Trophoblast cell (in vitro differentiated cells and primary cell): Measurements from ENCODE around the gene PDS5B.

Source experiments
- DNase-seq, 2 donors: peaks; one replicate each; pipeline ENCODE4 v3.0.0-alpha.2; 2016
- H2AFZ ChIP-seq: 2 replicates; pipeline ENCODE4 v1.6.1; 2013; ENCODE audit warnings: low read length, moderate library complexity, mild to moderate bottlenecking; ENCODE audit not compliant: insufficient read depth, poor library complexity
- H2AK5ac ChIP-seq: 2 replicates; pipeline ENCODE4 v1.6.1; 2013; ENCODE audit warnings: mild to moderate bottlenecking, low read length
- H2BK120ac ChIP-seq: 2 replicates; pipeline ENCODE4 v1.6.1; 2013; ENCODE audit warnings: low read length, mild to moderate bottlenecking, moderate library complexity; ENCODE audit not compliant: insufficient read depth, poor library complexity
- H2BK12ac ChIP-seq: 2 replicates; pipeline ENCODE4 v1.6.1; 2013; ENCODE audit warnings: mild to moderate bottlenecking, low read length, moderate library complexity
- H2BK5ac ChIP-seq: 2 replicates; pipeline ENCODE4 v1.6.1; 2013; ENCODE audit warnings: low read length, low read depth, moderate library complexity, mild to moderate bottlenecking; ENCODE audit not compliant: poor library complexity
- H3K14ac ChIP-seq: 2 replicates; pipeline ENCODE4 v1.6.1; 2013; ENCODE audit warnings: mild to moderate bottlenecking, low read length
- H3K18ac ChIP-seq: 2 replicates; pipeline ENCODE4 v1.6.1; 2013; ENCODE audit warnings: mild to moderate bottlenecking, low read length
- H3K23ac ChIP-seq: 2 replicates; pipeline ENCODE4 v1.6.1; 2013; ENCODE audit warnings: low read length
- H3K27ac ChIP-seq: 2 replicates; pipeline ENCODE4 v1.5.1; 2013; ENCODE audit warnings: low read depth, mild to moderate bottlenecking, inconsistent platforms, low read length, moderate library complexity
- H3K27me3 ChIP-seq: 2 replicates; pipeline ENCODE4 v1.6.1; 2013; ENCODE audit warnings: inconsistent platforms, mild to moderate bottlenecking, low read length, moderate library complexity; ENCODE audit not compliant: insufficient read depth
- H3K36me3 ChIP-seq, 2 experiments: 1 replicate in 1 of 2; 2 replicates in 1 of 2; pipeline ENCODE4 v1.6.1; 2013; ENCODE audit warnings: low read length in 2 of 2, mild to moderate bottlenecking in 2 of 2, moderate library complexity in 1 of 2; ENCODE audit not compliant: insufficient read depth in 2 of 2, control insufficient read depth in 1 of 2
- H3K4ac ChIP-seq: 2 replicates; pipeline ENCODE4 v1.6.1; 2013; ENCODE audit warnings: low read depth, mild to moderate bottlenecking, low read length, moderate library complexity
- H3K4me1 ChIP-seq, 2 experiments: 1 replicate in 1 of 2; 2 replicates in 1 of 2; pipeline ENCODE4 v1.6.1; 2013; ENCODE audit warnings: low read length in 2 of 2, mild to moderate bottlenecking in 2 of 2, moderate library complexity in 1 of 2; ENCODE audit not compliant: insufficient read depth in 2 of 2, control insufficient read depth in 1 of 2
- H3K4me2 ChIP-seq: 2 replicates; pipeline ENCODE4 v1.6.1; 2013; ENCODE audit warnings: inconsistent platforms, mild to moderate bottlenecking, low read length, moderate library complexity
- H3K4me3 ChIP-seq: 2 replicates; pipeline ENCODE4 v1.5.1; 2013; ENCODE audit warnings: mild to moderate bottlenecking, low read depth, low read length, inconsistent platforms
- H3K79me1 ChIP-seq: one replicate; pipeline ENCODE4 v1.6.1; 2013; ENCODE audit warnings: low read length
- H3K79me2 ChIP-seq: 2 replicates; pipeline ENCODE4 v1.6.1; 2013; ENCODE audit warnings: low read length, mild to moderate bottlenecking; ENCODE audit not compliant: control insufficient read depth, insufficient read depth, poor library complexity
- H3K9ac ChIP-seq: 2 replicates; pipeline ENCODE4 v1.6.1; 2013; ENCODE audit warnings: mild to moderate bottlenecking, low read length
- H3K9me3 ChIP-seq: 2 replicates; pipeline ENCODE4 v1.6.1; 2013; ENCODE audit warnings: low read depth, mild to moderate bottlenecking, control low read depth, inconsistent platforms, low read length; ENCODE audit not compliant: insufficient read depth
- H4K12ac ChIP-seq: 2 replicates; pipeline ENCODE4 v1.6.1; 2013; ENCODE audit warnings: low read depth, mild to moderate bottlenecking, low read length, moderate library complexity
- H4K8ac ChIP-seq: 2 replicates; pipeline ENCODE4 v1.6.1; 2013; ENCODE audit warnings: low read depth, mild to moderate bottlenecking, low read length, moderate library complexity
- H4K91ac ChIP-seq: one replicate; pipeline ENCODE4 v1.6.1; 2013; ENCODE audit warnings: low read depth, mild to moderate bottlenecking, low read length, moderate library complexity
- WGBS: extraction: QIAGEN DNeasy Blood & Tissue Kit; methylation state at CpG from one replicate; pipeline ENCODE4 v1.1.7; 2013; ENCODE audit warnings: missing lambda C conversion rate; ENCODE audit not compliant: insufficient read length, insufficient coverage; ENCODE audit errors: extremely low coverage; 5-methylcytosine and 5-hydroxymethylcytosine counted together

The PDS5B gene

DNA sequence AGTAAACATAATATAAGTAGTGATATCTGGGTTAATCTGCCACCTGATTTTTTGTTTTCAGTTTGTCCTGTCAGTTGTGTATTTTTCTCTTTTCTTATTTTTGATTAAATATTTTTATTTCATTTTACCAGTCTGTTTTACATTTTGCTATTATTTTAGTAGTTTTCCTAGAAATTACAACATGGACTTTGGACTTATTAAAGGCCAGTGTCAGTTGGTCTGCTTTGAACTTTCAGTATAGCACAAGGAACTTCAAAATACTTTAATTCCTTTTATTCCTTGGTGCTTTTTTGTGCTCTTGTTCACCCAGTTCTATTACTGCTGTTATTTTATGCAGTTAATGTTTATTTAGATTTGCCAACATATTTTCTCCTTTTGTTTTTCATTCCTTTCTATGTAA is 149.6 kb downstream of the PDS5B start:
- Histone ChIP-seq H2AK5ac (no peak overlapping the region), H2BK5ac (no peak overlapping the region), H4K8ac (no peak overlapping the region), H2BK120ac (no peak overlapping the region), H3K23ac (no peak overlapping the region), H2BK12ac (no peak overlapping the region), H3K36me3 (peaks cover 0 to 2% of the 10 kb centered on the region in 2 experiments), H2AFZ (no peak overlapping the region), H4K12ac (no peak overlapping the region), H3K9ac (no peak overlapping the region), H3K9me3 (no peaks in the 10 kb centered on the region), H3K18ac (no peak overlapping the region), H3K4ac (no peak overlapping the region), H3K27ac (no peak overlapping the region), H3K27me3 (no peaks in the 10 kb centered on the region), H3K14ac (no peak overlapping the region), H4K91ac (no peak overlapping the region), H3K4me1 (no peaks in the 10 kb centered on the region), H3K4me3 (no peak overlapping the region), H3K79me1 (no peaks in the 10 kb centered on the region), H3K79me2 (no peaks in the 10 kb centered on the region), H3K4me2 (no peak overlapping the region)
- DNase-seq: no peak

DNA sequence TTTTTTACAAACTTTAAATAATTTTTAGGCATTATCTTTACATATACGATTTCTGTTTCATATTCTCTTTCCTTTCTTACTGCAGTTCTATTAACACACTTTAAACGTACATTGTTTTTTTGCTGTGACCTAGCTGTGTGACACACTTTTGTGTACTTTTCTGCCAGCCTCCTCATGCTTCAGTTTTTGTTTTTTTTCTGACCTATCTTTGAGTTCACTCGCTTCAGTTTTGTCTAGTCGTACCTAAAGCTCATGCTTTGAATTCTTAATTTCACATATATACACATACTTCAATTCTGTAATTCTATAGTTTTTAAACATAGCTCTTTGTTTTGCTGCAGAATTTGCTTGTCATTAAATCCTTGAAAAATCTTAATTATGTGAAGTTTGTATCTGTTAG is 150.4 kb downstream of the PDS5B start:
- H3K4me2 ChIP-seq: no peak overlapping the region
- no peak for DNase-seq
- no peak overlapping the region for H4K91ac ChIP-seq
- no peak overlapping the region for H3K23ac ChIP-seq
- no peak overlapping the region for H3K27ac ChIP-seq
- H2BK120ac ChIP-seq: no peak overlapping the region
- no peak overlapping the region for H4K8ac ChIP-seq
- H3K27me3 ChIP-seq: no peaks in the 10 kb centered on the region
- no peak overlapping the region for H2BK12ac ChIP-seq
- H2AFZ ChIP-seq: no peak overlapping the region
- no peak overlapping the region for H3K9ac ChIP-seq
- H4K12ac ChIP-seq: no peak overlapping the region
- no peak overlapping the region for H3K14ac ChIP-seq
- H3K4ac ChIP-seq: no peak overlapping the region
- H2BK5ac ChIP-seq: no peak overlapping the region
- H3K79me2 ChIP-seq: no peaks in the 10 kb centered on the region
- WGBS: no CpG with 5 or more reads among the region's 4 CpGs
- H3K79me1 ChIP-seq: no peaks in the 10 kb centered on the region
- H3K9me3 ChIP-seq: no peaks in the 10 kb centered on the region
- H2AK5ac ChIP-seq: no peak overlapping the region
- H3K4me1 ChIP-seq: no peaks in the 10 kb centered on the region
- peaks cover 0 to 2% of the 10 kb centered on the region in 2 experiments for H3K36me3 ChIP-seq
- H3K4me3 ChIP-seq: no peak overlapping the region
- no peak overlapping the region for H3K18ac ChIP-seq

DNA sequence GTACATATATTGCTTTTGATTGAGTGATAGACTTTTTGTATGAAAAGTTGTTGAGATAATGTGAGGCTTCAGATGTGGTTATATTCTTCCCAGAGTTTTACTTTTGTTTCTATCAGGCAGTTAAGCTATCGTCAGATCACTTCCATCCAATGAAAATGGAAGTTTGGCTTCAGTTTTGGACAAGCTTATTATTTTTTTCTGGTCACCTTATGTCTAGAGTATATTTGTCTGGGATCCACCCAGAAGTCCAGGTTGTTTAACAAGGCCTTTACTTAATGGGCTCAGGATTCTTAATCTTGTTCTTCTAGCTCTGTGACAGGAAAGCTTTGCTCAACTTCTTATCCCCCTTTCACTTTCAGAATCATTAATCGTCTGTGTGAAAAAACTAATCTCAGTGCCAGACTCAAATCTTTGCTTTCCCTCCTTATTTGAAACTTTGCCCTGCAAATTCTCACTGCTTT is 150.9 kb downstream of the PDS5B start:
- Histone ChIP-seq H3K79me1 (no peaks in the 10 kb centered on the region), H2BK120ac (no peak overlapping the region), H3K4ac (no peak overlapping the region), H3K4me2 (no peak overlapping the region), H3K14ac (no peak overlapping the region), H3K23ac (no peak overlapping the region), H3K27me3 (no peaks in the 10 kb centered on the region), H2AFZ (no peak overlapping the region), H3K4me3 (no peak overlapping the region), H4K91ac (no peak overlapping the region), H4K8ac (no peak overlapping the region), H3K9ac (no peak overlapping the region), H2BK12ac (no peak overlapping the region), H3K36me3 (peaks cover 0 to 2% of the 10 kb centered on the region in 2 experiments), H4K12ac (no peak overlapping the region), H3K9me3 (no peaks in the 10 kb centered on the region), H3K27ac (no peak overlapping the region), H3K79me2 (no peaks in the 10 kb centered on the region), H2BK5ac (no peak overlapping the region), H2AK5ac (no peak overlapping the region), H3K18ac (no peak overlapping the region), H3K4me1 (no peaks in the 10 kb centered on the region)
- WGBS: no CpG with 5 or more reads among the region's 2 CpGs
- no peak for DNase-seq

DNA sequence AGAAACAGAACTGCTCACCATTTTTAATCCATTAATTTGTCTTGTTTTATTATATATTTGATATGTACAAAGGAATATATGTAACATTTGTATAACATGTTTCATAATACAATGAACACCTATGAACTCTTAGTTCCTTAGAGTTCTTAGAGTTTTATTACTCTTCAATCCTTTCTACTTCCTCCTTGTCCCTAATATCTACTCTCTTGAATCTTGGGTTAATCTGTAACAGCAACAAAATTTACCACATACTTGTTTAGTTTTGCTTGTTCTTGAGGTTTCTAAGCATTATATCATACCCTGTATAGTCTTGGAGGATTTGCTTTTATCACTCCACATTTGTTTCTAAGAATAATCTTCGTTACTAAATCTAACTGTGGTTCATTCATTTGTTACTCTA is 151.4 kb downstream of the PDS5B start:
- H3K4ac ChIP-seq: no peak overlapping the region
- WGBS: no CpG with 5 or more reads among the region's 1 CpG
- no peak for DNase-seq
- no peaks in the 10 kb centered on the region for H3K9me3 ChIP-seq
- H2BK5ac ChIP-seq: no peak overlapping the region
- H3K36me3 ChIP-seq: peaks cover 0 to 2% of the 10 kb centered on the region in 2 experiments
- H4K91ac ChIP-seq: no peak overlapping the region
- no peak overlapping the region for H3K4me3 ChIP-seq
- H2BK12ac ChIP-seq: no peak overlapping the region
- no peak overlapping the region for H3K18ac ChIP-seq
- H3K4me2 ChIP-seq: no peak overlapping the region
- no peaks in the 10 kb centered on the region for H3K27me3 ChIP-seq
- no peaks in the 10 kb centered on the region for H3K79me1 ChIP-seq
- H4K8ac ChIP-seq: no peak overlapping the region
- no peak overlapping the region for H3K23ac ChIP-seq
- H2BK120ac ChIP-seq: no peak overlapping the region
- H3K27ac ChIP-seq: no peak overlapping the region
- no peak overlapping the region for H4K12ac ChIP-seq
- no peak overlapping the region for H2AFZ ChIP-seq
- H2AK5ac ChIP-seq: no peak overlapping the region
- H3K14ac ChIP-seq: no peak overlapping the region
- no peaks in the 10 kb centered on the region for H3K4me1 ChIP-seq
- H3K79me2 ChIP-seq: no peaks in the 10 kb centered on the region
- H3K9ac ChIP-seq: no peak overlapping the region
